HPDE6-E6E7 (cell line): ENCODE results near the gene GRAMD2A.

Experiments used
- DNase-seq: peaks from one replicate; pipeline ENCODE4 v3.0.0; 2011; ENCODE audit warnings: missing footprints; ENCODE audit errors: extremely low spot score

Gene GRAMD2A

DNA sequence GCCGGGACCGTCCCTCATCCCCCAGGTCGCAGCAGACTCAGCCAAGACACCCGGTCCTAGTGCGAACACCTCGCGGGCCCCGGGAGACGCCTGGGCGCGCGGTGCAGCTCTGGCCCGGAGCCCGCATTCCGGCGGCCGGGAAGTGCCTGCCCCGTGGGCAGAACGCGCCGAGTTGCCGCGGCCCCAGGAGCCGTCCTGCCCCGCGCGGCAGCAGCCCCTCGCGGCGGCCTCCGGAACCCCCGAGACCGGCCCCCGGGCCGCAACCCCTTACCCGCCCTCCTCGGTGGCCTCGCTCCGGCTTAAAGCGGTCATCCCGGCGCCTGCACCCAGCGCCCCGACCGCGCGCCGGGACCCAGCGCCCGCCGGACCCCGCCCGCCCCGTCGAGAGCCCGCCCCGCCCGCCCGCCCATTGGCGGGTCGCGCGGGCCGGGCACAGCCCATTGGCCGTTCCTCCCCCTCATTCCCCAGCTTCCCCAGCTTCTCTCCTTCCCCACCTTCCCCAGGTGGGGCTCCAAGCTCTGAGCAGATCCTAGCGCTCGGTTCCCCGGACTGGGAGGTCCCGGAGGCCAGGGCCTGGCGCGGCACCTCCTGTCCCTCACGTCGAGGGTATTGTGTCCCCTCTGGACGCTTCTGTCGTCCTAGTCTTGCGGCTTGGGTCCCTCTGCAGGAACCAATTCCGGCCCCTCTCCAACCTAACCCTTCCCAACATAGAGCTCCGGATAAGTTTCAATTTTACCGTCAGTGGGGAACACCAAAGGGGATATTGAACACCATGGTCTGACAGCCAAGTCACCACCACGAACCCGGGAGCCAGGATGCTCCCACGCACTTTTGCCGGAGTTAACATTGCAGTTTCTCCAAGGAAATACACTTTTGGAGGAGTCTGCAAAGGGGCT is at the start of gene GRAMD2A:
TSS of gene GRAMD2A (minus strand) at position 328 of the 896 bp plus-strand sequence.
- DNase-seq = peak; percentile 89

DNA sequence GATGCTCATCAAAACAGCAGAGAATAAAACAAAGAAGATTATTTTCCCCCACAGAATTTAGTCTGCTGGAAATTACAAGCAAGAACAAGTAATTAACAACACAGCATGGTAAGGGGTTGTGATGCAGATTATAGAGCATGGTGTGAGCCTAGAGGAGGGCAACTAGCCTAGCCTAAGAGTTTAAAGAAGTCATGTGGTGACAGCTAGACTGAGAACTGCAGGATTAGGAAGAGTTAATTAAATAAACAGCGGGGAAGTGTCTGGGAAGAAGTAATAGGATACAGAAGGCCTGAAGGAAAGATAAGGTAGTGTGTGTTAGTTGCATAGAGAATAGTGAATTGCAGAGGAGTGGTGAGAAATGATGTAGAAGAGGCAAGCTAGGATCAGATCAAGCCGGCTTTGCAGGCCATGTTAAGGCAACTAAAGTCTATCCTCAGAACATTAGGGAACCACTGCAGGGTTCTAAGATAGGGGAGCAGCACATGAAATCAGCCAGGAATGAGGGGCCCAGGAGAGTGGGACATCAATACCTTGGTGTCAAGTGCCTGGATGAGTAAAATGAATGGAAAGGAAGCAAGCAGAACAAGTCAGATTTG is 45.3 kb upstream of the GRAMD2A start:
- no peak for DNase-seq

DNA sequence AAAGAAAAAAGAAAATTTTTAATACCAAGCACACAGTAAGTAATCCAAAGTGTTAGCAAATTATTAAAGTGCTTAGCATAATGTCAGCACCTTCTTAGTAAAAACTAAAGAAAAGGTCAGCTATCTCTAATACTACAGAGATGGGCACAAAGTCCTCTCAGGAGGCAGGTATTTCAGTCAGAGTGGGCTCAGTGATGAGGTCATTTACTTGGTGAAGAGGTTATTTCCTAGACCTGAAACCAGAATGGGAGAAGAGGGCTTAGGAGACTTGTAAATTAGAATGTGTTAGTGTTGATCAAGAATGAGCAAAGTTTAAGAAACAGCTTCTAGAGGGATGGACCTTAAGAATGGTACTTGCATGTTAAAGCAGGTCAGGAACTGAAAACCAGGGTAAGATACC is 42.1 kb upstream of the GRAMD2A start:
- DNase-seq = no peak

DNA sequence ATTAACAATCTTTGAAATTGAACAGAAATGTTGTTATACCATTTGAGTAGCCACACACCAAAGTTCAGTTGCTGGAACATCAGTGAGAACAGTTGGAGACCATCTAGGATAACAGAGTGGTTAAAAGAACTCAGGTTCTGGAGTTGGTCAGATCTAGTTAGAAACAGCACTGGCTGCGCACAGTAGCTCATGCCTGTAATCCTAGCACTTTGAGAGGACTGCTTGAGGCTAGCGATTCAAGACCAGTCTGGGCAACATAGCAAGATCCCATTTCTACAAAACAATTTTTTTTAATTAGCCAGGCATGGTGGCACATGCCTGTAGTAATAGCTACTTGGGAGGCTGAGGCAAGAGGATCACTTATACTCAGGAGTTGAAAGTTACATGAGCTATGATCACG is 41.0 kb upstream of the GRAMD2A start:
- DNase-seq = no peak

DNA sequence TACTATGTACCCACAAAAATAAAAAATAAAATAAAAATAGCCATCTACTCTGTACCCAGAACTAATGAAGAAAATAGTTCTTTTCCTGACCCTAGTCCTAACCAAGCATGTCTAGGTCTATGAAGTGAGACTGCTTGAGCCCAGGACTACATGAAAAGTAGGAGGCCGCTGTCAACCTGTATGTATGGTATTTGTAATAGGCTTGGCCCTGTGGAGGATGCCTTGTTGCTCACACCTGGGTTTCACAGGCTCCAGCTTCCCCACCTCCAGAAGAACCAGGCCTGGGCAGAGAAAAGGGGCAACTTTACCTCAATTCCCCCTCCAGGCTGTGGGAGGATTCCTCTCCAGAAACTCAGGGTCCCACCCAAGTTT is 40.3 kb upstream of the GRAMD2A start:
- no peak for DNase-seq

DNA sequence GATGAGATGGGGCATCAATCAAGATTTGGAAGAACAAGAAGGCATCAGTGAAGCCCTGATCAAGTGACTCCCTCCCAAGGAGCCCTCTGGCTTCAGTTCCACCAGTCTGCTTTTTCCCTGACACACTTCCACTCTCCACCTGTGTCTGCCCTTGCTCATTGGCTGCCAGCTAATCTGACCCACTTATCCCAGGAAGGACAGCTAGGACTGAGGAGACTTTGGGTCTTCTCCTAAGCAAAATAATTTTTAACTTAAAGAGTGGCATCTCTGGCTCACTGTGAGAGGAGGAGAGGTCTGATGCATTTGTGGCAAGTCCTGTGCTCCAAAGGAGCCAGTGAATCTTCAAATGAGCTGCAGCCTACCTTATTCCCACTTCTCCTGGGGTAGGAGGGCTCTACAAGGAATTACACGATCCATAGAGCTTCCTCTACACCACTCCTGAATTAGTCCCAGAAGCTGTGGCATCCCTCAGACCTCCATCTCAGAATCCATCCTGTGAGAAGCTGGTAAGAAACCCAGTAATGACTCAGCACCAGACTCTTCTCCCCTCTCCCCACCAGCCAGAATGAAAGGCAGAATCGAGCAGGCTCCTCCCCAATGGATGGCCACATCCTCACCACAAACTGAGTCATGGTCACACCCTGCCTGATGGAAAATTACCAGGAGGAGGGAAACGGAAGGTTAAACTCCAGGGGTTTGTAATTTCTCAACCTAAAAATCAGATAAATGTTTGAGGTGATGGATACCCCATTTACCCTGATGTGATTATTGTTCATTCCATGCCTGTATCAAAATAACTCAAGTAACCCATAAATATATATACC is 39.7 kb upstream of the GRAMD2A start:
- DNase-seq = peak; percentile 93

DNA sequence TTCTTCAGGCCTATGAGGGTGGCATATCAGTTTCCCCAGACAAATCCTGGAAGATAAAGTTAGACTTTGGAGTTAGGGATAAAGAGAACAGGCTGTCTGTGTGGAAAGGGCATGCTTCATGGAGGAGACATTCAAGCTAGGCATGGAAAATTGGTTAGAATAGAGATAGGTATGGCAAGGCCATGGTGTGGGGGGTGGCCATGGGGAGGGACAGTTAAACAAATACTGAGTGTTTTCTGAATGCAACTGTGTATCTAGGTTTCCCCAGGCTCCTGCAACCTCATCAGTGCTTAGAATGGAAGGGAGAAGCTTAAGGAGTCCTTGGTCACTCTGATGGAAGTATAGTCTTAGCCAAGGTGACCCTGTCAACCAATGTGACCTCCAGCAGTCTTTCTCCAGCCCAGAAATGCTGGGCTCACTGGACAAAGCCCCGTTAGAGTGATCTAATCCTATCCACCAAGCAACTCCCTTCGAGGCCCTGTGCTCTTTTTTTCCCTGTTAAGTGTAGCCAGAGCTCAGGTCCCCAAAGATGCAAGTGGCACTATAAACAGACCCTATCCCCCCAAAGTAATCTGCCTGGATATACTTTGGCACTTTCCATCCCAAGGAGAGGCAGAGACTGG is 38.9 kb upstream of the GRAMD2A start:
- no peak for DNase-seq

DNA sequence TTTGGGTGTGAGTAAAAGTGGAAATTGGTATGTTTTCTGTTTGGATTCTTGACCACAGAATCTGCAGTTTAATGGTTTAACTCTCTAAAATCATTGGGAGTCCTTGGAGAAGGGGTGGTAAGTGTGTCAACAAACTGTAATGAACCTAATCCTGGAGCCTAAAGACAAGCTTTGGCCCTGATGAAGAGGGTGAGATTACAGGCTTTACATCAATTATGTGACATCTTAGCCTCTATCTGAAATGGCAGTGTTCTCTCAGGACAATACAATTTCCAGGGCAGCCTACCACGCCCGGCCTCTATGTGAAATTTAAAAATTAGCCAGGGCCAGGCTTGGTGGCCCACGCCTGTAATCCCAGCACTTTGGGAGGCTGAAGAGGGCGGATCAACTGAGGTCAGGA is 37.7 kb upstream of the GRAMD2A start:
- DNase-seq = no peak

DNA sequence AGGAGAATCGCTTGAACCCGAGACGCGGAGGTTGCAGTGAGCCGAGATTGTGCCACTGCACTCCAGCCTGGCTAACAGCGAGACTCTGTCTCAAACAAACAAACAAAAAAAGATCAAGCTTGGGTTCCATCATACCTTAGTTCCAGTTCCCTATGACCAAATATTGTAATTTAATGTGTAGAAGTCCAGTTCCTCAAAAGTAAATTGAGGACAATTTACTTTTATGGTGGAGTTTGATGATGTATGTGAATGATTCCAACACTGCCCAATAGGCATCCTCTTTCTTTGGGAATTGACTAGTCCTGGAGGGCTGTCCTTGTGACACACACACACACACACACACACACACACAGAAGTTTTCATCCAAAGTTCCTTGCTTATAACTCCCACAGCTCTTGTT is 36.2 kb upstream of the GRAMD2A start:
- DNase-seq = no peak

DNA sequence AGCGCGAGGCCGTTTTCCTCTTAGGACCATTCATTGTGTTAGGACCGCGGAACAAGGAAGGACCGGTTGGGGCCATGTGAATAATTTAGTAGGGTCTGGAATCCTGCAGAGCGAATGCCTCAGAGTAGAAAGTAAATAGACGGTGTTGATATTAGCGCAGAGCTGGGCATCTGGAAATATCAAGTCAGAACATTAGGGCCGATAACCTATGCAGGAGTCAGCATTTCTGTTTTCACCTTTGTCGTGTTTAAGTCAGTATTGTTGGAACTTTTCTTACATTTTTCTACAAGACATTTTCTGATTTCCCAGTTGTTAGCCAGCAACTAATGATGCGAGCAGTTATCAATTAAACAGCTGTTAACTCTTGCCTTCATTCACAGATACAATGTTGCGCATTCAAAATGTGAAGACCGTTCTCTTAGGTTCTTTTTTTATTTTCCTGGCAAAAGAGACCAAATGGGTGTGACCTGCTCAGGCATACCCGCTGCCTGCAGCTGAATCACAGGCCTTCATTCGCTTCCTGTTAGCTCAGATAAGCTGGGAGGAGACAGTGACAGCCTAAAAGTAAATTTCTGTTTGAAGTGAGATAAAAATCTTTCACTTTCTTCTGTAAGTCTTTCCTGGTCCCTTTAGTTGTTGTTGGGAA is 34.4 kb upstream of the GRAMD2A start:
- DNase-seq = peak; percentile 83

DNA sequence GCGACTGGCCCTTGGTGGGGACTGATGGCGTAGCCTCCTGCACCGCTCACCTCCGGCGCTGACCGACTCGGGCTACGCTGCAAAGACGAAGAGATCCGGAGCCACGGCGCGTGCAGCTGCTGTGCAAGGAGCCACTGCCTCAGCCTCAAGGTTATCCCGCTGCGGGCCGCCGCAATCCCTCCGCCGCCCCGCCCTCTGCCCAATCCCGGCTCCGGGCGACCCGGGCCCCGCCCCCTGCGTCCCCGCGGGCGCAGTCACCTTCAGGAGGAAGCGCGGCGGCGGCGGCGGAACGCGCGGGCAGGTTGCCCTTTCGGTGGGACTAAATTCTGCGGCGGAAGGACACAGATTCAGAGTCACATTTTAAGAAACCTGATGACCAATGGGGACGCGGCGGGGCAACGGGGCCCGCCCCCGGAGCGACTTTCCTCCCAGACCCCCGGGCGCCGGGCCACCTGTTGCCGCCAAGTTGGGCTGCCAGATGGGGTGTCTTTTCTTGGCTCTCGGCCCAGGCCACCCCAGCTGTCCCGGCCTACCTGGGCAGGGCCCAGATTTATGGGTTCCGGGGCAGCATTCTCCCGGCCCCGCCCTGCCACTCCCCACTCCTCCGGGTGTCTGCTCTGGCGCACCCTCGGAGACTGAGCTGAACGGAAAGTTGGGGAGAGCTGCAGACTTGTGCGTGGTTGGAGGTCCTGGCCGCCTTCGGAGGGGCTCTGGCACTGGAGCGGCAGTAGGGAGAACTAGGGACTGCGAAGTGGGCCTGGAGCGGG is 33.7 kb upstream of the GRAMD2A start, which contains the start of gene PKM:
TSS of gene PKM (minus strand) at position 125 of the 767 bp plus-strand sequence. CDS start 12,093 bp downstream, outside the sequence.
- peak; percentile 78 for DNase-seq

DNA sequence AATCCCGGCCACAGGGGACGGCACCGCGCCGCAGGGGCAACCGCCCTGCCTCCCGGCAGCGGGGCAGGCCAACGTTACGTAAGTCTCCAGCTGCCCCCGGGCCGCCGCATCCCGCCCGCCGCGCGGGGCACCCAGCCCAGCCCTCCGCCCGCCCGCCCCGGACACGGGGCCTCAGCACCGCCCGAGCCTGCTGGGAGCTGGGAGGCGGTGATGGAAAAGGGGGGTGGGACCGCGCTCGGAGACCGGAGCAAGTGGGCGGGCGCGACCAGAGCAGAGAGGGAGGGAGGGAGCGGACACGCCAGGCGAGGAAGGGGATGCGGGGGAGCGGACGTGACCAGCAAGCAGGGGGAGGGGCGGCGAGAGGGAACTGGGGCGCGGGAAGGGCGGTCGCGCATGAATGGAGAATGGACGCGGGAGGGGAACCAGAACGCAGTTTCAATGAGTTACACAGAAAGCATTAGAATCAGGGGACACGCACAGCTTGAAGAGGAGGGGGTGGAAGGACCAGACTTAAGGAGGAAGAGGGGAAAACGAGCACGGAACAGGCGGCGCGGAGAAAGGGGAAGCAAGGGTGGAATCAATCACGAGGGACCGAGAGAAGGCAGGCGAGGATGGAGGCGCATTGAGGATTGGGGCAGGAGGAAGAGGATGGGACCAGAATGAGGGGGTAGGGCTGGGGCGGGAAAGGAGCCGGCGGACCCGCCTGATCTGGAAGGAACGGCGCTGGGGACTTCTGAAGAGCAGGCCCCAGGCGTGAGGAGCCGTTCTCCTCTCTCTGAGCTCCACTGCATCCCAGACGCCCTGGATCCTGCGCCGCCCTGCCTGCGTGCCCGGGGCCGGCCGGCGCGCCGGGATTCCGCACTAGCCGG is 32.8 kb upstream of the GRAMD2A start:
- no peak for DNase-seq

DNA sequence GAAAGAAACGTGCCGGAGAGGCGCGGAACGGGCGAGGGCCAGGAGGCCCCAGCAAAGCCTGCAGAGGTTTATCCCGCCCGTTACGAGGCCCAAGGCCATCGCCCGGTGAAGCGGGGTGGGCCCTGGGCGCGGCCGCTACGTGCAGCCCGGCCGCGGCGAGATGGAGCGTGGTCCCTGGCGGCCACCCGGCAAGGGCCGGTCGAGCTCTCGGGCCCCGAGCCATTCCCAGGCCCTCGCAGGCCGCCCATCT is 32.3 kb upstream of the GRAMD2A start:
- DNase-seq = no peak

DNA sequence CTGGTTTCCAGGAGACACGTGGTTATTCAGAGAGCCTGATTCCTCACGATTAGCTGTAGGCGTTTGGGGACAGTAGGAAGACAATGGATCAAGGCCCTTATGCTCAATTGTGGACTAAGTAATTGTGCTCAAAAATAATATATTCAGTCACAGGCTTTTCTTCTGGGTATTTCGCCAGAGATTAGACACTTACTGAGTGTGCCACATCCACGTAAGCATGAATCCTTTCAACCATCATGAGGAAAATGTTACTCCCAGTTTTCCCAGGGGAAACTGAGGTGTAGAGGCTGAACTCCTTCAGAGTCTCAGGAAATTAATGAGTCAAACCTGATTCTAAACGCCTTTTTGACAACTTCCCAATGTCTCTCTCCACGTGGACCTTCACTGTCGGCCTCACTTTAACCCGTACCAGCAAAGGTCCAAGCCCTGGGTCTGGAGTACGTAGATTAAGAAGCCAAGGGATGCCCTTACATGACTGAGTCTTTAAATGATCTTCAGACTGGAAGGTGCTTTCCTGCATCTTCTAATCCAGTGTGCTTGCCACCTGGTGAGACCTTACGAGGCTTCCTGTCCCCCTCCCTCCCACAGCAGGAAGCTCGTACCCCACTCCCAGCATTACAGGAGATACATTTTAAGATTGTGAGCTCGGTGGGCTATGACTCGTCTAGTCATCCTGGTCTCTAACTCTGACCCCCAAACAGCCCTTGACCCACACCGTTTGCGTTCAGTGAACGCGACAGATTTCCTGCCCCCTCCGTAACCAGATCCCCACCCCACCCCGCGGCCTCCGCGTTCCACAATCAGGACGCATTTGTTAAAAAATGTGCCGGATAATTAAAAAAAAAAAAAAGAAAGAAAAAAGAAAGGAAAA is 31.7 kb upstream of the GRAMD2A start:
- no peak for DNase-seq

DNA sequence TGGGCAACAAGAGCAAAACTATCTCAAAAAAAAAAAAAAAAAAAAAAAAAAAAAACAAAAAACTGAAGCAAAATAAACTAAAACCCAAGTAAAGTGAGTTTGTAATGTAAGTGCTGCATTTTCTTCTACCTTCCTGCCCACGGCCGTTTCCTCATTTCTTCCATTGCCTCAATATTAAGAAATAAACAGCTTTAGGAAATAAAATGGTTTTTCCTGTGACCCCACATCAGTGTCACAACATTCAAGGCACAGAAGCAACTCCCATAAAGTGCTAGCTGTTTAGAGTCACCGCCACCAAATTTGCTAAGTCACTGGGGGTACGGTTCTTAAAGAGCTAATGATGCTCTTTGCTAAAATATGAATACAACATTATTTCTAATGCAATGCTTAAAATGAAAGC is 30.1 kb upstream of the GRAMD2A start:
- DNase-seq = no peak

DNA sequence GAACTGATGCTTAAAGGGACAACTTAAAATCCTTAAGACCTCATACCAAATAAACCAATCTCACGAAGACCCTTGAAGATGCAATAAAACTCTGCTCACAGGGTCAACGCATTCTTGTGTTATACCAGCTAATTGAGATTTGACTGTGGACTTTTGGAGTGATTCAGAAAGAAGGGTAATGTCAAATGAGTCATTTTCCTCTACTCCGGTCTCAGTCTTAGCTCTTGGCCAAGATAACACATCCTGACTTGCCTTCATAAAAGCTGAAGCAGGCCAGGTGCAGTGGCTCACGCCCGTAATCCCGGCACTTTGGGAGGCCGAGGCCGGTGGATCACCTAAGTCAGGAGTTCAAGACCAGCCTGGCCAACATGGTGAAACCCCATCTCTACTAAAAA is 29.6 kb upstream of the GRAMD2A start:
- DNase-seq = peak; percentile 58

DNA sequence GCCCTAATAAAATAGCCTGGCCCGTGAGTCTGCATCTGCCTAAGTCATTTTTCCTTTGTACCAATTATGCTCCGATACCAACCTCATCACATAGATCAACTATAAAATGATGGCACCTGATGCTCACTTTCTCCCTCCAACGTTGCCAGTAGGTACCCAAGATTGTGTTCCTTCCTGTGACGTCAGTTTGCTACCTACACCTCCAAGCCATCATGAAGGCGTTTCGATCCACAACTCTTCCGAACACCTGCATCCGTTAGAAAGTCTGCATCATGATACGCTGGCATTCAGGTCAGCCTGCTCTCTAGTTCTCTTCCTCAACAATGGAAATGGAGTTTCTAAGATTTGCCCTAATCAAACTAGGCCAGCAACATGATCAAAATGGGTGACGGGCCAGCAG is 25.7 kb upstream of the GRAMD2A start:
- no peak for DNase-seq

DNA sequence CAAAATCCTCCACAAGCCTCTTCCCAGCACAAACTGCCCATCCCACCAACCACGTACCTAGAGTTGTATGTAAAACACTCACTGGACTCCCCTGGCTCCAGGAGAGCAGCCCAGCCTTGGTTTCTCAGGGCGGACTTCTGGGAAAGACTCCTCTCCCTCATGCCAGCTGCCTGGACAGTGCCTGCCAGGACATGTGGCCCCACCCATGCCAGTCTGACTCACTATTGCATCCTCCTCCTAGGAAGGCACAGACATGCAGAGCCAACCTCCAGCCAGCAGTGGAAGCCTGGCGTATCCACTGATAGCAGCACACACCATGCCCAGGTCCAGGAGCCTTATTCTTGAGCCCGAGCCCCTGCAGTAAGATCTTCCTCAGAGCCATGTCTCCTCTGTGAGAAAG is 24.8 kb upstream of the GRAMD2A start:
- peak; percentile 91 for DNase-seq

DNA sequence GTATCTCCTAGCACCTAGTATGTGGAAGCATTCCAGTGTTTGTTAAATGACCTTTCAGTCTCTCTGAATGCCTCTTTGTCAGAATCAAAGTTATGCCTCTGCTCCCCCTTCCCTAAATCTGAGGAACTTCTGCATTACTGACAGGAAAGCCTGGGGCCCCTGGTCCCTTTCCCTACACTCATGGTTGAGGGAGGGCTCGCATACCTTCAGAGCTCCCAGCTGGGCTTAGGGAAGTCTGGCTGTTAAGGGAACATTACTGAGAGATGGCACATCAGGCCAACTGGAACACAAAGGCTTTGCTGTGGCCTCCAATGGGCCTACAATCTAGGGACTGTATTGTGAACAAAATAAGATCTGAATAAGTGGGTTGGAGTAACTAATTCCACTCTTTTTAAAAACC is 23.1 kb upstream of the GRAMD2A start:
- no peak for DNase-seq
